HFFc6 (cell line): ENCODE results near the gene MALRD1. TPM values are rescaled to one million over a fixed set of nuclear protein-coding genes. Genes with fewer than 3 reads are reported as not detected.

Experiments
- DNase-seq: peaks from one replicate; pipeline ENCODE4 v3.0.0-alpha.2; 2018
- H3K27ac Mint-ChIP-seq: 2 replicates; pipeline ENCODE4 v1.8.0; 2020; ENCODE audit warnings: mild to moderate bottlenecking, mixed read lengths
- H3K27me3 Mint-ChIP-seq: 2 replicates; pipeline ENCODE4 v1.8.0; 2021; ENCODE audit warnings: mild to moderate bottlenecking, moderate library complexity, mixed read lengths; ENCODE audit not compliant: insufficient read depth
- H3K36me3 Mint-ChIP-seq: 2 replicates; pipeline ENCODE4 v1.8.0; 2021; ENCODE audit warnings: low read depth, mixed read lengths
- H3K4me1 Mint-ChIP-seq: 2 replicates; pipeline ENCODE4 v1.8.0; 2020; ENCODE audit warnings: low read depth, mixed read lengths
- H3K4me3 Mint-ChIP-seq: 2 replicates; pipeline ENCODE4 v1.8.0; 2020; ENCODE audit warnings: mild to moderate bottlenecking, moderate library complexity, mixed read lengths
- H3K9me3 Mint-ChIP-seq: 2 replicates; pipeline ENCODE4 v1.8.0; 2020; ENCODE audit warnings: mild to moderate bottlenecking, mixed read lengths
- total RNA-seq, 6 experiments: library from RNA; stranded (reverse); fragmentation: NEBNext Ultra II Directional; extraction: Animal tissue kit (Norgen Biotek cat#: 25700); gene quantifications; 2 replicates in 1 of 6; 3 replicates in 5 of 6; pipeline ENCODE4 v1.2.3, GENCODE V29; 2021
- TF ChIP-seq, protein P1 (sequence below): fragments of 200-600 bp; sonication (generic); IDR thresholded peaks from 2 replicates; pipeline ENCODE4 v1.5.0; 2021; ENCODE audit warnings: antibody characterized with exemption, mild to moderate bottlenecking

MALRD1 gene
- total RNA-seq, 6 experiments from 2014 or later: not detected

DNA sequence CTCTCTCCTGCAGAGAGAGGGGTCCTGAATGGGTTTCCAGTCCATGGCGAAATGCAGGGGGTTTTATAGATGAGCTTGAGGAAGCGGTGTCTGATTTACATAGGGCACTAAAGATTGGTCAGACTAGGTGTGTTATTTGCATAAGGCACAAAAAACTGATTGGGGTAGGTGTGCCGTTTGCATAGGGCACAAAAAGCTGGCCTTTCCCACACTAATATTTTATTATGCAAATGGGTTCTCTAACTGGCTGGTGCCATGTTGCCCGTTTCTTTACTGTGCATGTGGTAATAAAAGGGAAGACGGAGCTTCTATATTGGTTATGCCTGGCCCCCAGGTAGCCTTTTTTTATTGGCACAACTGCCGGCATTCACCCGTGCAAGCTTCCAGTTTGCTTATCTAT lies 50.2 kb downstream of the MALRD1 start:
- no peak overlapping the region for H3K27ac Mint-ChIP-seq
- peaks cover 15% of the 10 kb centered on the region for H3K9me3 Mint-ChIP-seq

DNA sequence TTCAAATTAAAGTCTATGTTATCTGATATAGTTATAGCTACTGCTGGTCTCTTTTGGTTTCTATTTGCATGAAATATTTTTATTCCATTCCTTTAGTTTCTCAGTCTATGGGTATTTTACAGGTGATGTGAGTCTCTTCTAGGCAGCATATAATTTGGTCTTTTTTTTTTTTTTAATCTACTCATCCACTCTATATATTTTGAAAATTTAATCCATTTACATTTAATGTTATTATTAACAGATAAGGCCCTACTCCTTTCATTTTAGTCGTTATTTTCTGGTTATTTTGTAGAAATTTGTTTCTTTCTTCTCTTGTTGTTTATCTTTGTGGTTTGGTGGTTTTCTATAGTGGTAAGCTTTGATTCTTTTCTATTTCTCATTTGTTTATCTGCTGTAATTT lies 58.8 kb downstream of the MALRD1 start:
- TF ChIP-seq, protein P1, sequence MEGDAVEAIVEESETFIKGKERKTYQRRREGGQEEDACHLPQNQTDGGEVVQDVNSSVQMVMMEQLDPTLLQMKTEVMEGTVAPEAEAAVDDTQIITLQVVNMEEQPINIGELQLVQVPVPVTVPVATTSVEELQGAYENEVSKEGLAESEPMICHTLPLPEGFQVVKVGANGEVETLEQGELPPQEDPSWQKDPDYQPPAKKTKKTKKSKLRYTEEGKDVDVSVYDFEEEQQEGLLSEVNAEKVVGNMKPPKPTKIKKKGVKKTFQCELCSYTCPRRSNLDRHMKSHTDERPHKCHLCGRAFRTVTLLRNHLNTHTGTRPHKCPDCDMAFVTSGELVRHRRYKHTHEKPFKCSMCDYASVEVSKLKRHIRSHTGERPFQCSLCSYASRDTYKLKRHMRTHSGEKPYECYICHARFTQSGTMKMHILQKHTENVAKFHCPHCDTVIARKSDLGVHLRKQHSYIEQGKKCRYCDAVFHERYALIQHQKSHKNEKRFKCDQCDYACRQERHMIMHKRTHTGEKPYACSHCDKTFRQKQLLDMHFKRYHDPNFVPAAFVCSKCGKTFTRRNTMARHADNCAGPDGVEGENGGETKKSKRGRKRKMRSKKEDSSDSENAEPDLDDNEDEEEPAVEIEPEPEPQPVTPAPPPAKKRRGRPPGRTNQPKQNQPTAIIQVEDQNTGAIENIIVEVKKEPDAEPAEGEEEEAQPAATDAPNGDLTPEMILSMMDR: no peak
- H3K4me1 Mint-ChIP-seq: no peaks in the 10 kb centered on the region
- no peaks in the 10 kb centered on the region for H3K27me3 Mint-ChIP-seq
- H3K4me3 Mint-ChIP-seq: no peak overlapping the region
- H3K27ac Mint-ChIP-seq: no peak overlapping the region
- H3K9me3 Mint-ChIP-seq: peaks cover 45% of the 10 kb centered on the region
- DNase-seq: no peak
- no peaks in the 10 kb centered on the region for H3K36me3 Mint-ChIP-seq

More for the DNA sequence above, 50.2 kb downstream of the MALRD1 start:
- H3K4me3 Mint-ChIP-seq: no peak overlapping the region
- DNase-seq: no peak
- no peaks in the 10 kb centered on the region for H3K36me3 Mint-ChIP-seq
- H3K27me3 Mint-ChIP-seq: no peaks in the 10 kb centered on the region
- H3K4me1 Mint-ChIP-seq: no peaks in the 10 kb centered on the region
- TF ChIP-seq, protein P1: no peak

DNA sequence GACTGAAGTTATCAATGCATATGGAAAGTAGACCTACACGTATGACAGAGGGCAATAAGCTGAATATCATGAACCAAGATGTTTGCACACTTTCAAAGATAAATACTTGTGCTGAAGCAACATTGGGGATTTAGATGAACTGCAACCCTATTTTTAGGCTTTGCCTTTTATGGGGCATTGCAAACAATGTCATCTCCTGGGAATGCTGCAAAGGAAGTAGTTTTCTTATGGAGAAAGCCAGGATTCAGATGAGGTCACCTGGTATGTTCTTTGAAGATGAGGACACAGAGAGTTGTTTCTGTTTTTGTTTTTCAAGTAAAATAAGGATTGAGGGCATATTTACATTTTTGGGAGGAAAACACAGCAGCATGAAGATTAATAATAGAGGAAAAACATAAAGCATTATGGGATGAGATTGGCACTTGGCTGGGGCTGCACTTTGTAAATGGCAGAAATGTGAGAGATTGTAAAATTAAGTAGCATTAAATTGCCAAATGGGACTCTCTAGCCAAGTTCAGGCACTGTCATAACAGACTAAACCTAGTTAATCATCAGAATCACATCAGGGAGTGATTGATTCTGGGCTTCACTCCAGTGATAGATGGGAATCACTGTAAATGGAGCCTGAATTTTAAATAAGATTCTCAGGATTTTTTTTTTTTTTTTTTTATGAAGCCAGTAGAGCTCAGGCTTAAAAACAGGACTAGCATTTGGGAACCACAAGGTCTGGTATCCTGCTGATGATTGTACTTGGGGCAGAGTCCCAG lies 63.1 kb downstream of the MALRD1 start:
- TF ChIP-seq, protein P1: no peak
- Mint-ChIP-seq H3K4me3 (no peak overlapping the region), H3K9me3 (peaks cover 43% of the 10 kb centered on the region), H3K36me3 (no peaks in the 10 kb centered on the region), H3K4me1 (no peaks in the 10 kb centered on the region), H3K27ac (no peak overlapping the region), H3K27me3 (no peaks in the 10 kb centered on the region)
- DNase-seq: no peak

DNA sequence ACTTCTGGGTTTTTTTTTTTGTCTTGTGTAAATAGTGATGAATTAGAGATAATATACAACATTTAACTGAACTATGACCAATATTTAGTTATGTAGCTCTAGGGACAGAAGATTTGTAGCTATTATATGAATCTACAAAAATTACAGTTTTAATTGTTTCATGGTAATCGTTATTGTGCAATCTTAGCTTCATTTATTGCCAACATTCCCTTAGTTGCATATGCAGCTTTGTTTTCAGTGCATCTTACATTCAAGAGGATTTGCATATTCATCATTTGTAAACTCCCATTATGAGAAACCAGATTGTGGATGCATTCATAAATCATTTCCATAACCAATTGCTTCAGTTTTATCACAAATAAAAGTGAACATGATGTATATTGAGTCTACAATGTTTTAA lies 68.8 kb downstream of the MALRD1 start:
- Mint-ChIP-seq H3K9me3 (peaks cover 31% of the 10 kb centered on the region), H3K36me3 (peaks cover 4% of the 10 kb centered on the region; the same call in 1 of the 2 replicates), H3K4me3 (no peak overlapping the region), H3K27me3 (no peaks in the 10 kb centered on the region), H3K4me1 (no peaks in the 10 kb centered on the region), H3K27ac (no peak overlapping the region)
- TF ChIP-seq, protein P1: no peak
- no peak for DNase-seq

DNA sequence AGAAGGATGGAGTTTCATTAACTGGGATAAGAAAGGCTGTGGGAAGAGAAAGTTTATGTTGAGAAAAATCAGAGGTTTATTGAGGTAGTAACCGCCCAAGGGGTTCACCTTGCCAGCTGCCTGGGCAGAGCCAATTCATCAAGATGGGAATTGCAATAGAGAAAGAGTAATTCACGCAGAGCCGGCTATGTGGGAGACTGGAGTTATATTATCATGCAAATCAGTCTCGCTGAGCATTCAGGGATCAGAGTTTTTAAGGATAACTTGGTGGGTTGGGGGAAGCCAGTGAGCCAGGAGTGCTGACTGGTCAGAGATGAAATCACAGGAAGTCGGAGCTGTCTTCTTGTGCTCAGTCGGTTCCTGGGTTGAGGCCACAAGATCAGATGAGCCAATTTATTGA lies 70.6 kb downstream of the MALRD1 start:
- Mint-ChIP-seq H3K9me3 (peaks cover 22% of the 10 kb centered on the region), H3K4me1 (no peaks in the 10 kb centered on the region), H3K27ac (no peak overlapping the region), H3K36me3 (peaks cover 4% of the 10 kb centered on the region; the same call in 1 of the 2 replicates), H3K4me3 (no peak overlapping the region), H3K27me3 (no peaks in the 10 kb centered on the region)
- TF ChIP-seq, protein P1: no peak
- DNase-seq: no peak
